ENCODE data around the gene HEXD.

HEXD gene

GRCh38 chr17:82444941-82445521 lies 26.9 kb downstream of the HEXD start:
- H3K4me3 ChIP-seq (ENCODE audit: low read length): no peak overlapping the region
- H3K4me1 ChIP-seq (ENCODE audit: low read length): 0 out of 2 replicates have a peak, but pooled peaks cover 6% of the 10 kb centered on the region
- DNase-seq: no peak
- H3K27ac ChIP-seq (ENCODE audit: low read length): no peak overlapping the region
- no peaks in the 10 kb centered on the region; the same call in 1 of the 2 replicates for H3K36me3 ChIP-seq (replicated peaks; ENCODE audit: insufficient read depth, low read length)
- no peaks in the 10 kb centered on the region for H3K9me2 ChIP-seq (replicated peaks; ENCODE audit: insufficient read depth, low read length)
- H3K79me2 ChIP-seq (ENCODE audit: low read length): peaks cover 52% of the 10 kb centered on the region
- H3K9me3 ChIP-seq (replicated peaks; ENCODE audit: insufficient read depth, low read length): no peaks in the 10 kb centered on the region
- H2AFZ ChIP-seq (ENCODE audit: low read length): no peak overlapping the region
- no peaks in the 10 kb centered on the region for H3K27me3 ChIP-seq (replicated peaks; ENCODE audit: insufficient read depth, low read length)
- H3K9ac ChIP-seq (ENCODE audit: low read length): no peak overlapping the region
- no peaks in the 10 kb centered on the region for H4K20me1 ChIP-seq (ENCODE audit: insufficient read depth, low read length)
- peaks cover 20% of the 10 kb centered on the region for H3F3A ChIP-seq (ENCODE audit: insufficient read depth, low read length)
- TF ChIP-seq CTCF (IDR thresholded peaks at IDR 0.05; ENCODE audit: low read length) (no peak), EZH2phosphoT487 (IDR thresholded peaks at IDR 0.05; ENCODE audit: low read length) (no peak), EZH2 (optimal IDR thresholded peaks at IDR 0.05; ENCODE audit: low read depth, low read length) (no peak)
- no peak overlapping the region for H3K4me2 ChIP-seq (ENCODE audit: low read depth, low read length)

GRCh38 chr17:82445542-82445941 lies 27.4 kb downstream of the HEXD start:
- no peaks in the 10 kb centered on the region for H4K20me1 ChIP-seq (ENCODE audit: insufficient read depth, low read length)
- H3K4me2 ChIP-seq (ENCODE audit: low read depth, low read length): no peak overlapping the region
- H3K27ac ChIP-seq (ENCODE audit: low read length): no peak overlapping the region
- H3K79me2 ChIP-seq (ENCODE audit: low read length): peaks cover 58% of the 10 kb centered on the region
- H3K9ac ChIP-seq (ENCODE audit: low read length): no peak overlapping the region
- no peak overlapping the region for H3K4me3 ChIP-seq (ENCODE audit: low read length)
- TF ChIP-seq CTCF (IDR thresholded peaks at IDR 0.05; ENCODE audit: low read length) (no peak), EZH2phosphoT487 (IDR thresholded peaks at IDR 0.05; ENCODE audit: low read length) (no peak), EZH2 (optimal IDR thresholded peaks at IDR 0.05; ENCODE audit: low read depth, low read length) (no peak)
- H2AFZ ChIP-seq (ENCODE audit: low read length): no peak overlapping the region
- no peaks in the 10 kb centered on the region for H3K9me3 ChIP-seq (replicated peaks; ENCODE audit: insufficient read depth, low read length)
- no peaks in the 10 kb centered on the region for H3K9me2 ChIP-seq (replicated peaks; ENCODE audit: insufficient read depth, low read length)
- H3K27me3 ChIP-seq (replicated peaks; ENCODE audit: insufficient read depth, low read length): no peaks in the 10 kb centered on the region
- no peak for DNase-seq
- 0 out of 2 replicates have a peak, but pooled peaks cover 6% of the 10 kb centered on the region for H3K4me1 ChIP-seq (ENCODE audit: low read length)
- H3K36me3 ChIP-seq (replicated peaks; ENCODE audit: insufficient read depth, low read length): no peaks in the 10 kb centered on the region; the same call in 1 of the 2 replicates
- peaks cover 23% of the 10 kb centered on the region for H3F3A ChIP-seq (ENCODE audit: insufficient read depth, low read length)

GRCh38 chr17:82446124-82446523 lies 28.0 kb downstream of the HEXD start:
- Histone ChIP-seq H3F3A (ENCODE audit: insufficient read depth, low read length) (peaks cover 27% of the 10 kb centered on the region), H4K20me1 (ENCODE audit: insufficient read depth, low read length) (no peaks in the 10 kb centered on the region), H3K36me3 (replicated peaks; ENCODE audit: insufficient read depth, low read length) (no peaks in the 10 kb centered on the region; the same call in 1 of the 2 replicates), H3K9ac (ENCODE audit: low read length) (no peak overlapping the region), H3K4me2 (ENCODE audit: low read depth, low read length) (no peak overlapping the region), H3K4me3 (ENCODE audit: low read length) (no peak overlapping the region), H3K27ac (ENCODE audit: low read length) (no peak overlapping the region), H3K9me2 (replicated peaks; ENCODE audit: insufficient read depth, low read length) (no peaks in the 10 kb centered on the region), H3K79me2 (ENCODE audit: low read length) (peaks cover 58% of the 10 kb centered on the region), H2AFZ (ENCODE audit: low read length) (no peak overlapping the region), H3K27me3 (replicated peaks; ENCODE audit: insufficient read depth, low read length) (no peaks in the 10 kb centered on the region), H3K4me1 (ENCODE audit: low read length) (0 out of 2 replicates have a peak, but pooled peaks cover 6% of the 10 kb centered on the region), H3K9me3 (replicated peaks; ENCODE audit: insufficient read depth, low read length) (no peaks in the 10 kb centered on the region)
- DNase-seq: no peak
- no peak for TF ChIP-seq EZH2 (optimal IDR thresholded peaks at IDR 0.05; ENCODE audit: low read depth, low read length)

- TF ChIP-seq CTCF (IDR thresholded peaks at IDR 0.05; ENCODE audit: low read length) (no peak), EZH2phosphoT487 (IDR thresholded peaks at IDR 0.05; ENCODE audit: low read length) (no peak), EZH2 (optimal IDR thresholded peaks at IDR 0.05; ENCODE audit: low read depth, low read length) (no peak)
- DNase-seq: no peak
- Histone ChIP-seq H3K9me3 (replicated peaks; ENCODE audit: insufficient read depth, low read length) (no peaks in the 10 kb centered on the region), H3K4me2 (ENCODE audit: low read depth, low read length) (no peak overlapping the region), H3F3A (ENCODE audit: insufficient read depth, low read length) (peaks cover 27% of the 10 kb centered on the region), H3K4me3 (ENCODE audit: low read length) (no peak overlapping the region), H3K27ac (ENCODE audit: low read length) (no peak overlapping the region), H3K4me1 (ENCODE audit: low read length) (0 out of 2 replicates have a peak, but pooled peaks cover 9% of the 10 kb centered on the region), H3K79me2 (ENCODE audit: low read length) (peaks cover 58% of the 10 kb centered on the region), H3K9ac (ENCODE audit: low read length) (no peak overlapping the region), H4K20me1 (ENCODE audit: insufficient read depth, low read length) (no peaks in the 10 kb centered on the region), H3K9me2 (replicated peaks; ENCODE audit: insufficient read depth, low read length) (no peaks in the 10 kb centered on the region), H3K36me3 (replicated peaks; ENCODE audit: insufficient read depth, low read length) (no peaks in the 10 kb centered on the region; the same call in 1 of the 2 replicates), H2AFZ (ENCODE audit: low read length) (no peak overlapping the region), H3K27me3 (replicated peaks; ENCODE audit: insufficient read depth, low read length) (no peaks in the 10 kb centered on the region)
Measured at GRCh38 chr17:82446649-82447048, 28.5 kb downstream of the HEXD start.
